GM19043 (cell line): Measurements from ENCODE around the gene SPINK8.
A peak's percentile ranks its signal among the peaks of the same experiment; 100 is the strongest.
"Not testable (repeated sequence)": the region's sequence is repeated elsewhere in the genome, so short reads cannot be mapped to it uniquely, and the experiment has no call there.

Source experiments
- ATAC-seq: cut with Tn5 transposase; IDR thresholded peaks from one replicate; pipeline ENCODE4 v1.9.1; 2021; ENCODE audit warnings: low read depth; ENCODE audit not compliant: unreplicated experiment

The SPINK8 gene

DNA sequence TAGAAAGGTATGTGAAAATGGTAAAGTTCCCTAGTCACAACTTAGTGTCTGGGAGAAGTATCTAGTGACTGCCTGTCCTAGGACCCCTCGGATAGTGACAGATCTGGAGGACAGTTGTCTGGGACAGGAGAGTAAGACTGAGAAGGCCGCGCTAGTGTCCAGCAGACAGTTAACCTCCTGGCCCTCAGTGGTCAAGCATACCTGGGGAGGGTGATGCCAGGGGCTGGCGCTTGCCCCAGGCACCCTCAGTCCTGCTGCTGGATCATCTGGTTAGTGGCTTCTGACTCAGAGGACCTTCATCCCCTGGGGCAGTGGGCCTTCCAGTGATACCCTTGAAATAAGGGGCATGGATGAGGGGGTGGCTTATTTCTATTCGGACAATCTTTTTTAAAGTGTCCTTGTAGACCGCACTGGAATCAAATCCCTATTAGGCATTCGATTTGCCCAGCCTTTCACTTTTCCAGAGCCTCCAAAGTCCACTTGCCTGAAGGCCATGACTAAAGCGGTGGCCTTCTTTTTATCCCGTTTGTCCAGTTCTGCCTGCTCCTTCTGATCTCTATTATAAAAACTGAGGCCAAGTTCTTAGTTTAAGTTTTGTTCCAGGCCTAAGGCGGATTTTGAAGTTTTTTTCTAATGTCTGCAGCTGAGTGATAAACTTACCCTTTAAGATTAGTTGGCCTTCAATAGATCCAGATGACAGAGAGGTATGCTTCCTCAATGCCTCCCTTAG lies 1.6 kb downstream of the SPINK8 start:
- ATAC-seq: not testable (repeated sequence)

DNA sequence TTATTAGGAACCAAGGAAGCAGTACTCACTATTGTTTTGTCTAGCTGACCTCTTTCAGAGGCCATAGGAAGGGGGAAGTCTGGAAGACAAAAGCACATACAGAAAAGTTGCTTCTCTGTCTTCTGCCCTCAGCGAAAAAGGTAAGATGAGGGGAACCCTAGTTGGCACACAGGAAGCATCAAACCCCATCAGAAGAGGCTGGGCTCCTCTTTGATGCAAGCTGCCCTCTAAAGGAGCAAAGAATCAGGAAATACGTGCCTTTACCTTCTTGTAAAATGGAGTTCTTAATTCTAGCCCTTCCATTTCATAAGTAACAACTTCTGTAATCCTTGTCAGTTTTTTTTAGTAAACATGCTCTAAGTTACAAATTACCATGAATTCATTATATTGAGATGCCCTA lies 12.5 kb downstream of the SPINK8 start:
- ATAC-seq: no peak

DNA sequence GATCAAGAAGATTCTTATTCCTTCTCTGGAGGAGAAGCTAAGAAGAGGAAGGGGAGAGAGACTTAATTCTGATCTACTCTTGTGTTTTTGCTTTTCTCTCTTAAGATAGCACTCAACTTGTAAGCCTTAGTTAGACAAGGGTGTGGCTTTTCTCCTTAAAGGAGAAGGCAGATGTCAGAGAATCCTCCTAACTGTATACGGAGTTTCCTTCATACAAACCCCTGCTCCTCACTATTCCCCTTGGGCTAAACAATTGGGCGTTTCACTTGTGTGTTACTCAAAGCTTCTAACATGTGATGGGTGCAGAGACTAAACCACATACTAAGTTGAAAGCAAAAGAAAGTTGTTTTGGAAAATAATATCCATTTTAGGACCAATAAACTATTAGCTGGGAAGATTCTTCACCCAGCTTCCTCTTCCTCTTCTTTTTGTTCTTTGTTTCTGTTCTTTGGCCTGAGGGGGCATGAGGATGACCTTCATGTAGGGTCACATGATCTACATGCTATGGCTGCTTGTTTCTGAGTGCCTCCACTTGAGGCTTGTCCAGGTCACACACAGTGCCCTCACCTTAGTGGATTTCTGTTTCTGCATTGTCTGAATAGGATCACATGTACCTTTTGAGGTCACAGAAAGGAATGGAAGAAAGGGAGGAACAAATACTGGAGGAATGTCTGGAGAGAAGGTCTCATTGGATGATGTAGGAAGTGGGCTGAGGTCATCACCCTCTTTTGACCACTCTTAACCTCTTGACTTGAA lies 14.6 kb downstream of the SPINK8 start:
- ATAC-seq: no peak

DNA sequence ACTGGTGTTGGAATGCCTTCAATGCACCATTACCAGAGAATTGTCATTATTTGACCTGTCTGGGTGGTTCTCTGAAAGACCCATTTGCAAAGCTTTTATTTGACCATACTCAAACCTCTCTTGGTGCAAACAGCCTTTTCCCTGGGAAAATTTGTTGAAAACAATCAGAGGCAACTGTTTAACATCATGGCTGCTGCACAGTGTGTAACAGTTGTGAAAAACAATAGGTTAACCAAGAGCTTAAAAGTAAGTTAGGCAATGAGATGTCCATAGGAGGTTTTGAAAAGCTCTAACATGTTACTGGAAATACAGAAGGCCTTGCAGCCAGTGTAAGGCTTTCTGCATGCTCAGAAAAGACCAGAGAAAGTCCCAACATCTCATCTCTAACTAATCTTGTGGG lies 18.9 kb downstream of the SPINK8 start:
- no peak for ATAC-seq

DNA sequence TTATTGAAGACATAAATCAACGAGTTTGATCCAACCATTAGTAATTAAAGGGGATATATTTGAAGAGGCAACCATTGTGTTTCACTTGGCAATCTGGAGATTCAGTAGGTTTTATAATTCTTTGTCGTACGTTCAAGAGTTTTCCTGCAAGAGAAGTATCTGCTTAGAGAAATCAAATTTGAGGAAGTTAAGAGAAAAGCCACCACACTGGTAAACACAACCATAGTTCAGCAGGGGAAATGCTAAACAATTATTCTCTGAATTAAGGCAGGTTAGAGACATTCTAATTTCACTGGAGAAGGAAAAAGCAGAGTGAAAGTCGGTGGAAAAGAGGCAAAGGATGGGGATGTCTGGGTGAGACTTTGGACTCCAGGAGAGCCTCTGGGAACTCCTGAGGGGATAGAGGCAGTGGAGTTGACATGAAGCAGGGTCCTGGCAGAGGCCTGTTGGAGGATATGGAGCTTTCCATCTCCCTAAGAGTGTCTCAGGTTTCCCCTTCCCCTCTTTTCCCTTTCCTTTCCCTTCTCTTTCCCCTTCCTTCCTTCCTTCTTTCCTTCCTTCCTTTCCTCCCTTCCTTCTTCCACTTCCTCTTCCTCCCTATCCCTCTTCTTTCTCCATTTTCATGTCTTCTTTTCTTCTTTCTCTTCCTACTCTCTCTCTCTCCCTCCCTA lies 26.5 kb downstream of the SPINK8 start:
- no peak for ATAC-seq

DNA sequence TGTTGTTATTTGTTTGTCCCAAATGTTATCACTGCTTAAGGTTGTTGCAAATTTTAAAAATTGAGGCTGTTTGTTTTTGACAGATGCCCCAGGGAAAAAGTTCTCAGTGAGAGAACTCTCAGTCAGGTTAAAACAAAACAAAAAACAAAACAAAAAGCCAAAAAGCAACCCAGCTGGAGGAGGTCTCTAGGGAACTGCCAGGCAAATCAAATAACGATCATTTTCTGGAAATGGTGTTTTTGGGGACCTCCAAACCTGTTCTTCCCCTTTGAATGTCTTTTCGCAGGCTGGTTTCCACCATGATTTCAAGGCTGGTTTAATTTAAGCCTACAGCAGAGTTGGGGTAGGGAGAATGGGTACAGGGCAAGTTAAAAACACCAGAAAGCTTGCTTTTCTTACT lies 27.2 kb downstream of the SPINK8 start:
- no peak for ATAC-seq

DNA sequence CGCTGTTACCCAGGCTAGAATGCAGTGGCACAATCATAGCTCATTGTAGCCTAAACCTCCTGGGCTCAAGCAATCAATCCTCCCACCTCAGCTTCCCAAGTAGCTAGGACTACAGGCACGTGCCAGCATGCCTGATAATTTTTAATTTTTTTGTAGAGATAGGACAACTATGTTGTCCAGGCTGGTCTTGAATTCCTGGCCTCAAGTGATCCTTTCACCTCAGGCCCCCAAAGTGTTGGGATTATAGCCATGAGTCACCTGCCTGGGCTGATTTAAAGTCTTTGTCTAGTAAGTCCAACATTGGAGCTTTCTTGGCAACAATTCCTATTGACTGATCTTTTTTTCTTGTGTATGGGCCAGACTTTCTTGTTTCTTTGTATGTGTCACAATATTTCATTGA lies 28.1 kb downstream of the SPINK8 start:
- no peak for ATAC-seq

DNA sequence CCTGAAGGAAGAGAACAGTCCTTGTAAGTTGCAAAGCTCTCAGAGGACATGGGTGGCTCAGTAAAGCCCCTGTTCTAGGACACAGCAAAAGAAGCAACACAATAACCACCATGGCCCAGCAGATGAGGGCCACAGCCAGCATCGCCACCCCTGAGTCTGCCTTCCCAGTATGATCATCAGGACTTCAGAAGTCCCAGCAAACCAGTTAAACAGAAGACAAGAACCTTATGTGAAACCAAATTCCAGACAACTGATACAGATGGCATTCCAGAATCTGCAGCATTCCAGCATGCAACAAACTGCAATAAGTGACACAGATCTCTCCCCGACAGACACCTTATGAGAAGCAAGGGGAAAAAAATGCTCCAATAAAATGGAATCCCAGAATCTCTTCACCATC lies 30.4 kb downstream of the SPINK8 start:
- ATAC-seq: no peak

DNA sequence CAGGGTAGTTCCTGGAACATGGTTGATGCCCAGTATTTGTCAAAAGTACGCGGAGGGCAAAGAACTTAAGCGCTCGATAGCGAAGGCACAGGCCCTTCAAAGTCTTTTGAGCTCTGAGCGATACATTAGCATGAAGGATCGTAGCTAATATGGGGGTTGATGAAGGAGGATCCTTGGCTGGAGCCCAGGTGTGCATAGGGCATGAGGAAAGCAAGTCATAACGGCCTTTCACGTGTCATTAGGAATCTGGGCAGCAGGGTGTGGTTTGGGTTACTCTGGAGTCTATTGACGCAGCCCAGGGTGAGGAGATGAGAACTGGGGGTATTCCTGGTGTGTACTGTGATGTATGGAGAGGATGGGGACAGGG lies 31.7 kb downstream of the SPINK8 start:
- ATAC-seq: peak; percentile 5

DNA sequence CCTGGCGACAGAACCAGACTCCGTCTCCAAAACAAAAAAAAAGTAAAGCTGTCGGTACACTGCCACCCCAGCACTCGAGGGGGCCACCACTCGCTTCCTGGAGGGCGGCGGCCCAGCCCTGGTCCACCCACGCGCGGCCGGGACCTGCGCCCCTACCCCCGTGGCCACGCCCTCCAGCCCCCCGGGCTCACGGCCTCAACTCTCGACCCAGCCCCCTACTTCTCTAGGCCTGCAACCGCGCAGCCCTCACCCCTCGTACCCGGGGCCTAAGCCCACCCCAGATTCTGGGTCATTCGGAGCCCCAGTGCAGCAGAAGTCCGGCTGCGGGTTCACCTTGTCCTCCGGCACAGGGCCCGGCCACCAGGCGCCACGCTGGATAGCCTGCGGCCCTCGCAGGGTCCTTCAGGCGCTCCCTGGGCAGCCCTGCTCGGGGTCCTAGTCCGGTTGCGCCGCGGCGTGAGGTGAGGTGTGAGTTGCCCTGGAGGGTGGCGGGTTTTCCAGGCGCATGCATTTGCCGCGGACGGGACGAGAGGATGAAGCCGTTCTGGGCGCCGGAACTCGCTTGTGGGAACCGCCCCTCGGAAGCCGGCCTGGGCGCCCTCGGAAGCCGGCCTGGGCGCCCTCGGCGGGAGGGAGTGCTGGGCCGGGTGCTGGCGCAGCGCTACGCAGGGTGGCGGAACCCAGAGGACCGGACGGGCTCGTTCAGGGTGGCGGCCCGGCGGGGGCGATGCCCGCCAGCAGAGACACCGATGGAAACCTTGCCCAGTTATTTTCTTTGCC lies 32.3 kb downstream of the SPINK8 start, which contains the start of gene NME6:
TSS of gene NME6 (minus strand) at position 348 of the 780 bp plus-strand sequence.
- peak; percentile 52 for ATAC-seq

DNA sequence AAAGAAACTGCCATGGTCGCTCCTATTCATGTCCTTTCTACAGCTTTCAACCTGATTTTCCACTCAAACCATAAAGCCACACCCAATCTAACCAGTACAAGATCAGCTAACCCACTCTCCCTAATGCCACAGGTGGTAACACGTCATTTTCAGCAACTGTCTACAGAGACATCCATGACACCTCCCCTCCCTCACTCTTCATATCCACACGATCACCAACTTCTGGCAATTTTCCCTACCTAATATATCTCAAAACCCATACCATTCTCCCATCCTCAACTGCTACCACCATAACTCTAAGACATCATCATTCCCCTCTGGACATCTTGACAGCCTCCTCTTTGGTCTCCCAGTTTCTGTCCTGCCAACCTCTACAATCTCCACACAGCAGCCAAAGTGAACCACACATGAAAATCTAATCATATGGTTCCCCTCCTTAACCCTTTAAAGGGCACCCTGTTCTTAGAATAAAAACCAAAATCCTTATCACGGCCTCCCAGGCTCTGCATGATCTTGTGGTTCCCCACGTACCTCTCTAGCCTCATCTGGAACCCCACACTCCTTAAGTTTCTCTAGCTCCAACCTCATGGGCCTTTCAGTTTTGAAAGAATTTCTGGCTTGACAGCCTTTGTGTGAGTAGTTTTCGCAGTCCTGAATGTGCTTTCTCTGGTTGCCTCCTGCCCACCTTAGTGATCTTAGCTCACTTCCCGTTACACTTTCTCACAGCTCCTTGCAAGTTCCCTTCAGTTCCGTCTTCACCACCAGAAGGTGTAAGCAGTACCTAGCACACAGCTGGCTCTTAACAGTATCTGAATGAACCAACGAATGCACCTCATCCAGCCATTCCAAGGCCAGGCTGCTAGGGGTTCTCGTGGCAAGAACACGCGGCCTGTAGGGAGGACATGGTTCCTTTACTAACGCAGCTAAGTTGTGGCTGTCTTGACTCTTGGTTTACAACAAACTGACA lies 33.4 kb downstream of the SPINK8 start:
- no peak for ATAC-seq

DNA sequence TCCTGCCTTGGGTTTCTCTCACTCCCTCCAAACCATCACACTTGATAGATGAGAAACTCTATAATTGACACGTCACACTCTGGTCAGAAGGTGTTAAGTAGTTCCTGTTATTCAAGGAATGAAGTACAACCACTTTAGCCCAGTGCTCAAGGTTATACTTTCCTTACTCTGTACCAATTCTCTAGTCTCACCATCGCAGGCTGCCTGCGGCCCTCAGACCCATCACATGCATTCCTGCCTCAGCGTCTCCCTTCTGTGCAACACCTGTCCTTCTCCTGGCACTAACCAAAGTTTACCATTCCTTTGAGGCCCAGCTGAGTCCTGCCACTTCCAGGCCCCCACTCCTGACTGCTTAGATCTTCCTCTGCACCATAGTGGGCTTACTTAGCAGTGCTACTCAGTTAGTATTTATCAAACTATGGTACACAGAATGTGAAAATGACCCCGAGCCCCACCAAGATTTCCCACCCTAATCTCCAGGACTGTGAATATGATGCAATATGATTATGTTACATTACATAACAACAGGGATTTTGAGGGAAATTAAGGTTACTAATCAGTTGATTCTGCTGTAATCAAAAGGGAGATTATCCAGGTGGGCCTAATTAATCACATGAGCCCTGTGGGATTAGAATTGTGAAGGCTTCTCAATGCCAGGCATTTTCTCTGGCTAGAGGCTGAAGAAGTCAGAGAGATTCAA lies 36.2 kb downstream of the SPINK8 start:
- ATAC-seq: no peak

DNA sequence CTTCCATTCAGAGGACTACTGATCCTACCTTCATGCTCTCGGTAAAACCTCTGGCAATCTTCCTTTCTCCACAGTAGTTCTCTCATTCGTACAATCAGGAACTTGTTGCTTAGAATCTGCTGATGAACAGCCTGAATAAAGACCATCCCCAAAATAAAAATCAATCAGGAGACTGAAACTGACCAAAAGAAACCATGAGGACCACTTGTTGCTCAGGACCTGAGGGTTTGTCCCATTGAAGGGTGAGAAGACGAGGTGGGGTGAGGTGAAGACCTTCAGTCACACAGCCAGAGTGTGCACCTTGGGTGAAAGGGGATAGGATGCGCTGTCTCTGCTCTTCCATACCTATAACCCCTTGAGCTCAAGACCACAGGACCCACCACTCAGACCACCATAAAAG lies 36.8 kb downstream of the SPINK8 start:
- no peak for ATAC-seq

DNA sequence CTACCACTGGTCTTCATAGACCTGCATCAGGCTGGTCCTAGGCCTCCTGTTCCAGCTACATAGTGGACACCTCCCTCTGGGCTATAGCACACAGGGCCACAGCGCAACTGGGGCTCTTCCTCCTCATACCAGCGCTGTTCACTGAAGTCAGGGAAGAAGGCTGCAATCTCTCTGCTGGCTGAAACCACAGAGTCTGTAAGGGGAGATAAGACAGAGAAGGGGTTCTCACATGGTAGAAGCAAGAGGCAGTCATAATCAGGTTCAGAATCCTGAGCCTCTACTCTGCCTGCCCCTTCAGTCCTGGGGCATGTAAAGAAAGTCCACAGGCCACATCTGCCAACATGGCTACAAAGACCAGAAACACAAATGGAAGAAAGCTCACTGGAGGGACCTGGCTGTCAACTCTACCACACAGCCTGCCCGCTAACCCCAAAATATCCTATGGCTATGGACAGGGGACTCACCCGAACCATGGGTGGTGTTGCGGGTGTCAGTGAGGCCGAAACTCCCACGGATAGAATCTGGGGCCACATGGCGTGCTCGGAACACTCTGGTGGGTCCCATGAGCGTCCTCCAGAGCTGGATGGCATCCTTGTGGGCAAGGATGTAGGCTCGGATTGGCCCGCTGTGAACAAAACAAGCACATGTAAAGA lies 38.7 kb downstream of the SPINK8 start:
- no peak for ATAC-seq

DNA sequence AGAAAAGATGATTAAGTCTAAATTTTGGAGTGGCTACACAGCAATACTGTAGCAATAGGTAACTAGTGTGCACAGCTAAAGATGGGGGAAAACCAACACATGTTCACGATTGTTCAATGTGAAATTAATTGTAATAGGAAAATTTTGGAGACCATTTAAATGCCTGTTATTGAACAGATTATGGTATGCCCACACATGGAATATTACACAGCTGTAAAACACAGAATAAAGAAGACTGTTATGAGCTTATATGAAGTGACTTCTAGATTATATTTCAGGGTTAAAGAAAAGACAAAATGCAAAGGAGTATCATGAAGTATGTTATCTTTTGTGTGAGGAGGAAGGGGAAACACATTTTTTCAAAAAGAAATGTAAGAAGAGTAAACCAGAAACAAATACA lies 43.8 kb downstream of the SPINK8 start:
- ATAC-seq: no peak

DNA sequence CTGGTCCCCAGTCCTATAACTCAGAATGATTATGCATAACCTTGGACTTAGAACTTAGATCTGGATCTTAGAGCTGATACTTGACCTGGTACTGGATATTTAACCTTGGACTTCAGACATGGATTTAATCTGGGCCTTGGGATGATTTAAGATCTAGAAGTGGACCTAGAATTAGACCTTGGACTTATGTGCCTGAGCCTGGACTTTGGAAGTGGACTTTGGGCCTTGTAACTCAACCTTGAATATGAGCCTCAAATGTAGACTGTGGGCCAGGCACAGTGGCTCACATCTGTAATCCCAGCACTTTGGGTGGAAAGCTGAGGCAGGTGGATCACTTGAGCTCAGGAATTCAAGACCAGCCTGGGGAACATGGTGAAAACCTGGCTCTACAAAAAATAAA lies 46.4 kb downstream of the SPINK8 start:
- ATAC-seq: no peak

DNA sequence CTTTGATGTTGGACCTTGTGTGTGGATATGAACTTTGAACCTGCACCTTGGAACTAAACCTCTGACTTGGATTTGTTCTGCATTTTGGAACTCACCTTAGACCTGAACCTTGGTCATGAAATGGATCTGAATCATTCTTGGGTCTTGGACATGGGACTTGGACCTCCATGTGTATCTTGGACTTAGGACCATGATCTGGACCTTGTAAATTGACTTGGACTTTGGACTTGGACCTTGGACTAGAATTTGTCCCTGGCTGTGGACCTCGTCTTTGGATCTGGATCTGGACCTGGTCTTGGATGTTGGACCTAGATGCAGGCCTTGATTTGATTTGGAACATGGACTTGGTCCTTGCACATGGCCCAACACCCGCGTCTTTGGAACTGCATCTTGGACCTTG lies 47.2 kb downstream of the SPINK8 start:
- no peak for ATAC-seq

DNA sequence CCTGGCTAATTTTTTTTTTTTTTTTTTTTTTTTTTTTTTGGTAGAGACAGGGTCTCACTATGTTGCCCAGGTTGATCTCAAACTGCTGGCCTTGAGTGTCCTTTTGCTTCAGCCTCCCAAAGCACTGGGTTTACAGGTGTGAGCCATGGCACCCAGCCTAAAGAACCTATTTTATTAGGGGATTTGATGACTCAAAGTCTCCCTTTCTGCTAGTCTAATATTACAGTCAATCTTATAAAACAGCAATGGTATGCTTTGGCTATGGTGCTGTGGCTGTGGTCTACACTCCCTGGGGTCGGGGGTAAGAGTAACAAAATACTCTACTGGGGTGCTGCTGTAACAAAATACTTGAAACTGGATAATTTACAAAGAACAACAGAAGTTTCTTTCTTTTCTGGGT lies 47.8 kb downstream of the SPINK8 start:
- no peak for ATAC-seq

DNA sequence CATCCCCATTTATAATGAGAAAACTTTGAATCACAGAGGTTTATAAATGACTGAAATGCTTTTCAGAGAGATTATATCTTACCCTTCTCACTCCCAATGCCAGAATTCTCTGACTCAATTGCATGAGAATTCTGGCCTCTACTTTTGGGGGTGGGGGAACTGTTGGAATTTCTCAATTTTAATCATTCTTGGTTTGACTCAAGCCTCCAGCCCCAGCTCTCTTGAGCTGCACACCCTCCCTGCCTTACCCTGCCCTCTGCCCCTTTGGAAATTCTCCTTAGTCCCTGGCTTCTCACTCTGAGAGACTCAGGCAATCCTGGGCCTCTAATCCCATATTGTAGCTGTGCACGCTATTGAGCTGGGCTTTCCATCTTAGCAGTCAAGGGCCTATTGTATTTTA lies 48.3 kb downstream of the SPINK8 start:
- ATAC-seq: no peak
